Measurements from ENCODE around the gene IGFLR1.

- TF ChIP-seq CTCF (IDR thresholded peaks at IDR 0.05; ENCODE audit: low read depth, low read length, missing input control) (no peak), MAX (IDR thresholded peaks at IDR 0.05) (no peak)
Measured at GRCh38 chr19:35740108-35740422, 2.2 kb downstream of the IGFLR1 start.

Data from liver (tissue), 2 donors.